Testis (tissue), 3 donors: ENCODE results near the gene POLH. TPM values are rescaled to one million over a fixed set of nuclear protein-coding genes. Genes with fewer than 3 reads are reported as not detected.

Source experiments
- DNase-seq: peaks from one replicate; pipeline ENCODE4 v3.0.0-alpha.2; 2019
- H3K27ac ChIP-seq, 2 donors: fragments of 200-600 bp; sonication (generic); one replicate each; pipeline ENCODE4 v1.5.1; 2019
- H3K27me3 ChIP-seq: fragments of 200-600 bp; sonication (generic); one replicate; pipeline ENCODE4 v1.5.1; 2019
- H3K36me3 ChIP-seq: fragments of 200-600 bp; sonication (generic); one replicate; pipeline ENCODE4 v1.5.1; 2017; ENCODE audit warnings: low read depth; ENCODE audit errors: missing control alignments
- H3K4me1 ChIP-seq: fragments of 200-600 bp; sonication (generic); one replicate; pipeline ENCODE4 v1.5.1; 2019
- H3K4me3 ChIP-seq, 2 donors: fragments of 200-600 bp; sonication (generic); one replicate each; pipeline ENCODE4 v1.5.1; 2017 to 2019
- H3K9me3 ChIP-seq: fragments of 200-600 bp; sonication (generic); one replicate; pipeline ENCODE4 v1.5.1; 2017
- CTCF ChIP-seq, 3 experiments: fragments of 450-650 bp in 2 of 3; fragments of 200-600 bp in 1 of 3; sonication (generic) in 1 of 3; IDR thresholded peaks; one replicate each; pipeline ENCODE4 v1.5.1; 2016 to 2019; ENCODE audit warnings: antibody characterized with exemption in 3 of 3, mild to moderate bottlenecking in 2 of 3, moderate library complexity in 1 of 3
- POLR2A ChIP-seq: fragments of 450-650 bp; IDR thresholded peaks from one replicate; pipeline ENCODE4 v1.6.1; 2017; ENCODE audit warnings: antibody characterized with exemption, mild to moderate bottlenecking, moderate library complexity
- WGBS, 2 donors: methylation state at CpG; one replicate each; pipeline ENCODE4 v1.1.5; 2018; 5-methylcytosine and 5-hydroxymethylcytosine counted together
- intact Hi-C: fragments of 100-400 bp; cut with DNase I; formaldehyde crosslinking; loops from one replicate; pipeline ENCODE4 v1.15.1; 2023; ENCODE audit warnings: low total_unique reads
- polyA plus RNA-seq: library from polyadenylated mRNA; stranded (reverse); fragments of 350-450 nt; fragmentation: Illumina TruSeq; extraction: RNeasy Lipid Tissue Mini Kit (QIAGEN cat#74804); gene quantifications from one replicate; pipeline ENCODE4 v1.2.3, GENCODE V29; 2014; ENCODE audit warnings: low read depth, low replicate concordance; ENCODE audit not compliant: insufficient read depth
- total RNA-seq, 2 donors: library from RNA; depleted of rRNA; stranded (reverse); fragments of >200 nt; gene quantifications; one replicate each; pipeline ENCODE4 v1.2.3, GENCODE V29; 2016

Gene POLH
- total and polyA plus RNA-seq, 3 donors from 2014 or later, result 11.7 to 29.5 (median 18.3) TPM

GRCh38 chr6:43600595-43600994, 24.6 kb downstream of the POLH start:
- TF ChIP-seq POLR2A, result no peak
- TF ChIP-seq CTCF (IDR thresholded peaks at IDR 0.05), result no peak
- Histone ChIP-seq H3K9me3 (no peaks in the 10 kb centered on the region), H3K4me3 (no peak overlapping the region), H3K27me3 (no peaks in the 10 kb centered on the region), H3K27ac (no peak overlapping the region), H3K36me3 (no peaks in the 10 kb centered on the region), H3K4me1 (no peaks in the 10 kb centered on the region)
- no peak for DNase-seq
- 94 to 100% methylated on average over 2 of the region's 2 CpGs for WGBS, 2 donors
- intact Hi-C loops, result no loop called here

GRCh38 chr6:43604174-43604573, 28.2 kb downstream of the POLH start:
- H3K4me3 ChIP-seq, result no peak overlapping the region
- no peaks in the 10 kb centered on the region for H3K4me1 ChIP-seq
- H3K27ac ChIP-seq, result no peak overlapping the region
- 95 to 99% methylated on average over 2 of the region's 2 CpGs for WGBS, 2 donors
- intact Hi-C loops, result no loop called here
- no peaks in the 10 kb centered on the region for H3K9me3 ChIP-seq
- TF ChIP-seq CTCF (IDR thresholded peaks at IDR 0.05), result no peak
- no peak for DNase-seq
- H3K36me3 ChIP-seq, result no peaks in the 10 kb centered on the region
- H3K27me3 ChIP-seq, result no peaks in the 10 kb centered on the region

- 82 to 84% methylated on average over 2 of the region's 2 CpGs for WGBS, 2 donors
- DNase-seq, result no peak
- H3K9me3 ChIP-seq, result no peaks in the 10 kb centered on the region
- intact Hi-C loops, result no loop called here
- H3K27me3 ChIP-seq, result no peaks in the 10 kb centered on the region
- no peak overlapping the region for H3K4me3 ChIP-seq
- no peaks in the 10 kb centered on the region for H3K36me3 ChIP-seq
- TF ChIP-seq CTCF (IDR thresholded peaks at IDR 0.05), result no peak
- TF ChIP-seq POLR2A, result no peak
- no peaks in the 10 kb centered on the region for H3K4me1 ChIP-seq
- H3K27ac ChIP-seq, result no peak overlapping the region
Observed at GRCh38 chr6:43606019-43606418, 30.0 kb downstream of the POLH start.

GRCh38 chr6:43608310-43608763, 32.4 kb downstream of the POLH start:
- Histone ChIP-seq H3K27ac (no peak overlapping the region), H3K4me1 (no peaks in the 10 kb centered on the region), H3K9me3 (no peaks in the 10 kb centered on the region), H3K27me3 (no peaks in the 10 kb centered on the region), H3K36me3 (no peaks in the 10 kb centered on the region), H3K4me3 (no peak overlapping the region)
- peak; percentile 87 for DNase-seq
- intact Hi-C loops, result no loop called here
- TF ChIP-seq CTCF (IDR thresholded peaks at IDR 0.05) (peak; percentile 33 to 79 (median 66)), POLR2A (no peak)
- 26 to 28% methylated on average over 5 of the region's 5 CpGs for WGBS, 2 donors

GRCh38 chr6:43608807-43609206, 32.8 kb downstream of the POLH start:
- H3K9me3 ChIP-seq, result no peaks in the 10 kb centered on the region
- 69 to 74% methylated on average over 1 of the region's 1 CpG for WGBS, 2 donors
- no peaks in the 10 kb centered on the region for H3K36me3 ChIP-seq
- H3K4me3 ChIP-seq, result no peak overlapping the region
- no peak overlapping the region for H3K27ac ChIP-seq
- H3K4me1 ChIP-seq, result no peaks in the 10 kb centered on the region
- intact Hi-C loops, result no loop called here
- DNase-seq, result no peak
- TF ChIP-seq POLR2A (no peak), CTCF (IDR thresholded peaks at IDR 0.05) (no peak)
- H3K27me3 ChIP-seq, result no peaks in the 10 kb centered on the region
